ENCODE results near the gene LTA.

DNA sequence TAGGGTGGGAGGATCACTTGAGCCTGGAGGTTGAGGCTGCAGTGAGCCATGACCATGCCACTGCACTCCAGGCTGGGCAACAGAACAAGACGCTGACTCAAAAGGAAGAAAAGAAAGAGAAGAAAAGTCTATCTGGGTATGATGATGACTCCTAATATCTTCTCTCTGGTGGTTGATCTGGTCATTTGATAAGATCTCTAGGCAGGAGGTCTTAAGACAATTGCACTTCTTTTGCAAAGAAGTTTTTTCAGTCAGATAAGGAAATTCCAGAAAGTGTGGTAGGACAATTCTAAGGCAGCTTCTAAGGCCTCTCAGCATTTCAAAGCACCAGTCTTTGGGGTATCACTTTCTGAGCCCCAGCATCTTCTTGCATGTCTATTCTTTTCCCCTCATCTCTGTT is 35.2 kb downstream of the LTA start:
- TF ChIP-seq, protein P1, sequence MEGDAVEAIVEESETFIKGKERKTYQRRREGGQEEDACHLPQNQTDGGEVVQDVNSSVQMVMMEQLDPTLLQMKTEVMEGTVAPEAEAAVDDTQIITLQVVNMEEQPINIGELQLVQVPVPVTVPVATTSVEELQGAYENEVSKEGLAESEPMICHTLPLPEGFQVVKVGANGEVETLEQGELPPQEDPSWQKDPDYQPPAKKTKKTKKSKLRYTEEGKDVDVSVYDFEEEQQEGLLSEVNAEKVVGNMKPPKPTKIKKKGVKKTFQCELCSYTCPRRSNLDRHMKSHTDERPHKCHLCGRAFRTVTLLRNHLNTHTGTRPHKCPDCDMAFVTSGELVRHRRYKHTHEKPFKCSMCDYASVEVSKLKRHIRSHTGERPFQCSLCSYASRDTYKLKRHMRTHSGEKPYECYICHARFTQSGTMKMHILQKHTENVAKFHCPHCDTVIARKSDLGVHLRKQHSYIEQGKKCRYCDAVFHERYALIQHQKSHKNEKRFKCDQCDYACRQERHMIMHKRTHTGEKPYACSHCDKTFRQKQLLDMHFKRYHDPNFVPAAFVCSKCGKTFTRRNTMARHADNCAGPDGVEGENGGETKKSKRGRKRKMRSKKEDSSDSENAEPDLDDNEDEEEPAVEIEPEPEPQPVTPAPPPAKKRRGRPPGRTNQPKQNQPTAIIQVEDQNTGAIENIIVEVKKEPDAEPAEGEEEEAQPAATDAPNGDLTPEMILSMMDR (IDR thresholded peaks at IDR 0.05), result no peak
- TF ChIP-seq EP300 (IDR thresholded peaks at IDR 0.05), result no peak
